Breast epithelium (tissue), 4 donors: ENCODE data around the gene RPS6KB2. TPM values are rescaled to one million over a fixed set of nuclear protein-coding genes. Genes with fewer than 3 reads are reported as not detected.

Experiments
- DNase-seq, 2 donors: peaks; one replicate each; pipeline ENCODE4 v3.0.0-alpha.2; 2019; ENCODE audit warnings: low spot score in 2 of 2
- H3K27ac ChIP-seq, 2 donors: fragments of 200-600 bp; sonication (generic) in 1 of 2; one replicate each; pipeline ENCODE4 v1.5.1; 2016 to 2019; ENCODE audit warnings: mild to moderate bottlenecking in 1 of 2
- H3K27me3 ChIP-seq, 2 donors: fragments of 200-600 bp; sonication (generic) in 1 of 2; one replicate each; pipeline versions ENCODE4 v1.5.1 to v1.6.0; 2017 to 2019; ENCODE audit warnings: control low read depth in 1 of 2, mild to moderate bottlenecking in 1 of 2
- H3K36me3 ChIP-seq: fragments of 200-600 bp; one replicate; pipeline ENCODE4 v1.5.1; 2019
- H3K4me1 ChIP-seq, 2 donors: fragments of 200-600 bp; sonication (generic); one replicate each; pipeline ENCODE4 v1.5.1; 2016 to 2019; ENCODE audit warnings: control low read depth in 1 of 2
- H3K4me3 ChIP-seq, 3 donors: fragments of 200-600 bp; sonication (generic); 1 replicate in 2 of 3; 2 replicates in 1 of 3; pipeline ENCODE4 v1.5.1; 2016 to 2019; ENCODE audit warnings: mild to moderate bottlenecking in 3 of 3, moderate library complexity in 2 of 3
- H3K9me3 ChIP-seq, 2 donors: fragments of 200-600 bp; sonication (generic) in 1 of 2; one replicate each; pipeline ENCODE4 v1.5.1; 2016 to 2019; ENCODE audit warnings: control low read depth in 1 of 2
- CTCF ChIP-seq, 3 donors: fragments of 450-650 bp; IDR thresholded peaks; one replicate each; pipeline ENCODE4 v1.5.1; 2016 to 2017; ENCODE audit warnings: antibody characterized with exemption in 3 of 3, mild to moderate bottlenecking in 3 of 3, moderate library complexity in 3 of 3
- POLR2A ChIP-seq: fragments of 450-650 bp; IDR thresholded peaks from one replicate; pipeline ENCODE4 v1.6.1; 2016; ENCODE audit warnings: antibody characterized with exemption, mild to moderate bottlenecking, moderate library complexity
- POLR2AphosphoS5 ChIP-seq, 3 donors: sonication (generic); formaldehyde crosslinking; IDR thresholded peaks; one replicate each; pipeline ENCODE4 v1.6.1; 2017; ENCODE audit warnings: antibody characterized with exemption in 3 of 3
- intact Hi-C: fragments of 100-400 bp; cut with DNase I; formaldehyde crosslinking; loops from one replicate; pipeline ENCODE4 v1.15.1; 2023; ENCODE audit warnings: low total_unique reads
- total RNA-seq, 3 donors: library from RNA; depleted of rRNA; stranded (reverse); fragments of >200 nt; gene quantifications; one replicate each; pipeline ENCODE4 v1.1.0, GENCODE V29; 2016

The RPS6KB2 gene
- total RNA-seq, 3 donors from 2014 or later = 28.0 to 41.6 (median 40.1) TPM

- Histone ChIP-seq H3K4me1 (peaks cover 4% of the 10 kb centered on the region in 2 donors), H3K9me3 (no peaks in the 10 kb centered on the region), H3K4me3 (no peak overlapping the region), H3K27me3 (no peaks in the 10 kb centered on the region), H3K27ac (no peak overlapping the region), H3K36me3 (no peaks in the 10 kb centered on the region)
- TF ChIP-seq POLR2AphosphoS5 (IDR thresholded peaks at IDR 0.05) = no peak
- TF ChIP-seq POLR2A = no peak
- TF ChIP-seq CTCF (IDR thresholded peaks at IDR 0.05) = no peak
- intact Hi-C loops = loop anchor here (5.0 to 10.0 kb wide), 2 partner anchors 37 to 111 kb away; partner anchors contain the start of genes CDK2AP2 and PITPNM1
- DNase-seq = no peak
Measured at GRCh38 chr11:67393990-67394389, 34.3 kb upstream of the RPS6KB2 start.

- intact Hi-C loops = loop anchor here (10.0 kb wide), 1 partner anchor 109 kb away; the partner anchor contains the start of genes CDK2AP2 and PITPNM1
- H3K9me3 ChIP-seq = no peaks in the 10 kb centered on the region
- no peaks in the 10 kb centered on the region for H3K36me3 ChIP-seq
- H3K27ac ChIP-seq = no peak overlapping the region
- no peaks in the 10 kb centered on the region for H3K27me3 ChIP-seq
- TF ChIP-seq POLR2AphosphoS5 (IDR thresholded peaks at IDR 0.05) (no peak), POLR2A (no peak), CTCF (IDR thresholded peaks at IDR 0.05) (no peak)
- no peak overlapping the region for H3K4me3 ChIP-seq
- no peak for DNase-seq
- peaks cover 15 to 18% of the 10 kb centered on the region in 2 donors for H3K4me1 ChIP-seq
Measured at GRCh38 chr11:67395555-67396258, 32.6 kb upstream of the RPS6KB2 start.

- no peaks in the 10 kb centered on the region for H3K27me3 ChIP-seq
- H3K9me3 ChIP-seq = no peaks in the 10 kb centered on the region
- no peak for DNase-seq
- H3K4me3 ChIP-seq = no peak overlapping the region
- H3K4me1 ChIP-seq = peaks cover 16 to 18% of the 10 kb centered on the region in 2 donors
- no peak overlapping the region for H3K27ac ChIP-seq
- no peaks in the 10 kb centered on the region for H3K36me3 ChIP-seq
- intact Hi-C loops = loop anchor here (10.0 kb wide), 1 partner anchor 109 kb away; the partner anchor contains the start of genes CDK2AP2 and PITPNM1
- TF ChIP-seq POLR2A (no peak), POLR2AphosphoS5 (IDR thresholded peaks at IDR 0.05) (no peak), CTCF (IDR thresholded peaks at IDR 0.05) (no peak)
Measured at GRCh38 chr11:67396259-67396581, 32.1 kb upstream of the RPS6KB2 start.

GRCh38 chr11:67396587-67397389, 31.5 kb upstream of the RPS6KB2 start:
- Histone ChIP-seq H3K27me3 (no peaks in the 10 kb centered on the region), H3K36me3 (no peaks in the 10 kb centered on the region), H3K9me3 (no peaks in the 10 kb centered on the region), H3K4me3 (no peak overlapping the region), H3K4me1 (peaks cover 16 to 18% of the 10 kb centered on the region in 2 donors), H3K27ac (no peak overlapping the region)
- TF ChIP-seq POLR2A = no peak
- TF ChIP-seq CTCF (IDR thresholded peaks at IDR 0.05) = no peak
- TF ChIP-seq POLR2AphosphoS5 (IDR thresholded peaks at IDR 0.05) = no peak
- intact Hi-C loops = loop anchor here (10.0 kb wide), 1 partner anchor 108 kb away; the partner anchor contains the start of genes CDK2AP2 and PITPNM1
- DNase-seq = no peak

- Histone ChIP-seq H3K9me3 (no peaks in the 10 kb centered on the region), H3K36me3 (no peaks in the 10 kb centered on the region), H3K27me3 (no peaks in the 10 kb centered on the region), H3K4me1 (peaks cover 14 to 16% of the 10 kb centered on the region in 2 donors), H3K4me3 (no peak overlapping the region), H3K27ac (no peak overlapping the region)
- intact Hi-C loops = loop anchor here (10.0 kb wide), 1 partner anchor 107 kb away; the partner anchor contains the start of genes CDK2AP2 and PITPNM1
- DNase-seq = no peak
- TF ChIP-seq POLR2A (no peak), POLR2AphosphoS5 (IDR thresholded peaks at IDR 0.05) (no peak), CTCF (IDR thresholded peaks at IDR 0.05) (no peak)
Measured at GRCh38 chr11:67397536-67397935, 30.8 kb upstream of the RPS6KB2 start.
